GM18505 (cell line): ENCODE measurements around the gene NEURL4.

Experiments used
- ATAC-seq: cut with Tn5 transposase; IDR thresholded peaks from one replicate; pipeline ENCODE4 v1.9.1; 2021; ENCODE audit not compliant: unreplicated experiment
- POLR2A ChIP-seq: IDR thresholded peaks from 4 replicates; pipeline ENCODE4 v1.6.1; 2011; ENCODE audit warnings: borderline replicate concordance; ENCODE audit not compliant: insufficient read depth, insufficient read length; ENCODE audit errors: extremely low read depth

Gene NEURL4

GRCh38 chr17:7293159-7293558, 36.0 kb downstream of the NEURL4 start:
- no peak for ATAC-seq

GRCh38 chr17:7292729-7293128, 36.4 kb downstream of the NEURL4 start:
- no peak for TF ChIP-seq POLR2A
- ATAC-seq: no peak

More at GRCh38 chr17:7293159-7293558, 36.0 kb downstream of the NEURL4 start:
- TF ChIP-seq POLR2A: no peak

- TF ChIP-seq POLR2A: no peak
- no peak for ATAC-seq
Observed at GRCh38 chr17:7292194-7292593, 36.9 kb downstream of the NEURL4 start.

GRCh38 chr17:7290685-7291084, 38.5 kb downstream of the NEURL4 start:
- TF ChIP-seq POLR2A: no peak
- no peak for ATAC-seq

GRCh38 chr17:7290166-7290565, 39.0 kb downstream of the NEURL4 start:
- no peak for ATAC-seq
- no peak for TF ChIP-seq POLR2A

- TF ChIP-seq POLR2A: no peak
- no peak for ATAC-seq
Observed at GRCh38 chr17:7289256-7290032, 39.7 kb downstream of the NEURL4 start.

GRCh38 chr17:7285679-7286078, 43.5 kb downstream of the NEURL4 start:
- no peak for ATAC-seq
- TF ChIP-seq POLR2A: no peak

- no peak for ATAC-seq
- no peak for TF ChIP-seq POLR2A
Observed at GRCh38 chr17:7284911-7285310, 44.2 kb downstream of the NEURL4 start.

- TF ChIP-seq POLR2A: no peak
- no peak for ATAC-seq
Observed at GRCh38 chr17:7283471-7284216, 45.5 kb downstream of the NEURL4 start.

GRCh38 chr17:7282752-7283321, 46.3 kb downstream of the NEURL4 start:
- ATAC-seq: no peak
- TF ChIP-seq POLR2A: no peak

GRCh38 chr17:7281953-7282751, 47.0 kb downstream of the NEURL4 start:
- ATAC-seq: no peak
- no peak for TF ChIP-seq POLR2A

GRCh38 chr17:7281074-7281952, 47.8 kb downstream of the NEURL4 start, which contains the start of gene SLC2A4:
SLC2A4 (plus strand) TSS chr17:7281718; CDS start chr17:7281935, 217 bp downstream.
- peak; percentile 49 for ATAC-seq
- no peak for TF ChIP-seq POLR2A
